Stimulated activated CD8-positive, alpha-beta memory T cell treated with anti-CD3 and anti-CD28 coated beads, Interleukin-7, amount 100 ng/mL, for 24 hours (primary cell): Measurements from ENCODE around the gene OSBPL5.

Source experiments
- DNase-seq: peaks from one replicate; pipeline ENCODE4 v3.0.0-alpha.2; 2020; ENCODE audit warnings: low read depth

Gene OSBPL5

GRCh38 chr11:3133261-3134217 lies 31.6 kb downstream of the OSBPL5 start:
- no peak for DNase-seq

- DNase-seq, result no peak
Observed at GRCh38 chr11:3132831-3133260, 32.3 kb downstream of the OSBPL5 start.

GRCh38 chr11:3132271-3132781 lies 32.8 kb downstream of the OSBPL5 start:
- no peak for DNase-seq

- no peak for DNase-seq
Observed at GRCh38 chr11:3131330-3131941, 33.7 kb downstream of the OSBPL5 start.

- no peak for DNase-seq
Observed at GRCh38 chr11:3130269-3131071, 34.6 kb downstream of the OSBPL5 start.

- no peak for DNase-seq
Observed at GRCh38 chr11:3129591-3130268, 35.4 kb downstream of the OSBPL5 start.

- DNase-seq, result no peak
Observed at GRCh38 chr11:3129181-3129590, 35.9 kb downstream of the OSBPL5 start.

- DNase-seq, result no peak
Observed at GRCh38 chr11:3128356-3129180, 36.5 kb downstream of the OSBPL5 start.

- no peak for DNase-seq
Observed at GRCh38 chr11:3127706-3128355, 37.3 kb downstream of the OSBPL5 start.

GRCh38 chr11:3126901-3127691 lies 38.0 kb downstream of the OSBPL5 start:
- no peak for DNase-seq

GRCh38 chr11:3126207-3126865 lies 38.8 kb downstream of the OSBPL5 start:
- no peak for DNase-seq

GRCh38 chr11:3124821-3125220 lies 40.3 kb downstream of the OSBPL5 start:
- no peak for DNase-seq

GRCh38 chr11:3123761-3124733 lies 41.1 kb downstream of the OSBPL5 start:
- no peak for DNase-seq

GRCh38 chr11:3123305-3123704 lies 41.8 kb downstream of the OSBPL5 start:
- DNase-seq, result no peak

GRCh38 chr11:3122775-3123201 lies 42.3 kb downstream of the OSBPL5 start:
- no peak for DNase-seq

- DNase-seq, result no peak
Observed at GRCh38 chr11:3121931-3122774, 43.0 kb downstream of the OSBPL5 start.

GRCh38 chr11:3121416-3121815 lies 43.7 kb downstream of the OSBPL5 start:
- DNase-seq, result no peak
